Naive thymus-derived CD4-positive, alpha-beta T cell (primary cell): ENCODE data around the gene CD226. TPM values are rescaled to one million over a fixed set of nuclear protein-coding genes. Genes with fewer than 3 reads are reported as not detected.
"Not testable (repeated sequence)": the region's sequence is repeated elsewhere in the genome, so short reads cannot be mapped to it uniquely, and the experiment has no call there.

Experiments used
- ATAC-seq: fragments of 150-1000 bp; cut with Tn5 transposase; 2 replicates; pipeline ENCODE4 v1.10.0; 2021; ENCODE audit warnings: mild to moderate bottlenecking, moderate library complexity
- CTCF ChIA-PET: fragments of 350-600 bp; sonication (Branson Sonifier 250); formaldehyde crosslinking; loops from one replicate; lab custom pipeline; 2021; ENCODE audit warnings: antibody characterized with exemption; lab: Charles Lee
- POLR2A ChIA-PET: fragments of 350-600 bp; sonication (Branson Sonifier 250); formaldehyde crosslinking; loops from one replicate; lab custom pipeline; 2021; ENCODE audit warnings: antibody characterized with exemption, inconsistent platforms; lab: Charles Lee
- DNase-seq, 9 donors: peaks; one replicate each; pipeline versions ENCODE4 v3.0.0 to v3.0.0-alpha.2; 2020 to 2022; ENCODE audit warnings: mixed read lengths in 1 of 9
- H3K27ac ChIP-seq: one replicate; pipeline ENCODE4 v1.7.0; 2013; ENCODE audit warnings: mild to moderate bottlenecking, low read depth, low read length, moderate library complexity
- H3K27me3 ChIP-seq, 2 donors: one replicate each; pipeline ENCODE4 v1.7.0; 2013; ENCODE audit warnings: low read length in 2 of 2, mild to moderate bottlenecking in 2 of 2, moderate library complexity in 2 of 2; ENCODE audit not compliant: control insufficient read depth in 2 of 2, insufficient read depth in 2 of 2
- H3K36me3 ChIP-seq, 3 experiments: 1 replicate in 2 of 3; 2 replicates in 1 of 3; pipeline ENCODE4 v1.7.0; 2013; ENCODE audit warnings: low read length in 3 of 3, mild to moderate bottlenecking in 3 of 3, moderate library complexity in 1 of 3; ENCODE audit not compliant: insufficient read depth in 3 of 3, control insufficient read depth in 2 of 3
- H3K4me1 ChIP-seq, 2 donors: one replicate each; pipeline ENCODE4 v1.7.0; 2013; ENCODE audit warnings: low read length in 2 of 2, mild to moderate bottlenecking in 2 of 2, moderate library complexity in 1 of 2; ENCODE audit not compliant: control insufficient read depth in 2 of 2, insufficient read depth in 2 of 2
- H3K4me3 ChIP-seq: 2 replicates; pipeline ENCODE4 v1.7.0; 2013; ENCODE audit warnings: mild to moderate bottlenecking, low read length
- H3K9me3 ChIP-seq, 3 experiments: 1 replicate in 2 of 3; 2 replicates in 1 of 3; pipeline ENCODE4 v1.7.0; 2013; ENCODE audit warnings: low read length in 3 of 3; ENCODE audit not compliant: control insufficient read depth in 2 of 3
- H3K27ac Mint-ChIP-seq, 9 donors: one replicate each; pipeline ENCODE4 v1.8.0; 2020 to 2022; ENCODE audit warnings: mixed read lengths in 9 of 9, mild to moderate bottlenecking in 8 of 9, moderate library complexity in 5 of 9, inconsistent platforms in 2 of 9
- H3K27me3 Mint-ChIP-seq, 5 donors: one replicate each; pipeline ENCODE4 v1.8.0; 2021 to 2022; ENCODE audit warnings: mixed read lengths in 5 of 5, mild to moderate bottlenecking in 1 of 5
- H3K36me3 Mint-ChIP-seq, 5 donors: one replicate each; pipeline ENCODE4 v1.8.0; 2020 to 2022; ENCODE audit warnings: mixed read lengths in 5 of 5, mild to moderate bottlenecking in 3 of 5, inconsistent platforms in 1 of 5
- H3K4me1 Mint-ChIP-seq, 7 donors: one replicate each; pipeline ENCODE4 v1.8.0; 2020 to 2022; ENCODE audit warnings: mixed read lengths in 7 of 7, mild to moderate bottlenecking in 3 of 7, inconsistent platforms in 1 of 7
- H3K4me3 Mint-ChIP-seq, 10 donors: one replicate each; pipeline ENCODE4 v1.8.0; 2020 to 2022; ENCODE audit warnings: mild to moderate bottlenecking in 10 of 10, mixed read lengths in 10 of 10, moderate library complexity in 6 of 10, inconsistent platforms in 2 of 10
- H3K9me3 Mint-ChIP-seq, 11 donors: one replicate each; pipeline ENCODE4 v1.8.0; 2020 to 2022; ENCODE audit warnings: mixed read lengths in 11 of 11, mild to moderate bottlenecking in 4 of 11, inconsistent platforms in 1 of 11, moderate library complexity in 1 of 11
- intact Hi-C, 2 donors: fragments of 100-400 bp; cut with micrococcal nuclease; formaldehyde crosslinking; loops; one replicate each; pipeline ENCODE4 v1.15.1; 2023
- polyA plus RNA-seq, 2 donors: library from polyadenylated mRNA; unstranded; fragments of 300-500 nt; fragmentation: Illumina TruSeq; gene quantifications; one replicate each; pipeline ENCODE4 v1.2.3, GENCODE V29; 2021
- total RNA-seq, 6 experiments: library from RNA in 5 of 6; stranded (reverse) in 5 of 6; gene quantifications; 1 replicate in 5 of 6; 2 replicates in 1 of 6; pipeline ENCODE4 v1.2.3 and lab custom pipeline; 2021 to 2026

CD226 gene
- total and polyA plus RNA-seq, 7 experiments from 2014 or later: 27.9 to 103 (median 45.9) TPM

DNA sequence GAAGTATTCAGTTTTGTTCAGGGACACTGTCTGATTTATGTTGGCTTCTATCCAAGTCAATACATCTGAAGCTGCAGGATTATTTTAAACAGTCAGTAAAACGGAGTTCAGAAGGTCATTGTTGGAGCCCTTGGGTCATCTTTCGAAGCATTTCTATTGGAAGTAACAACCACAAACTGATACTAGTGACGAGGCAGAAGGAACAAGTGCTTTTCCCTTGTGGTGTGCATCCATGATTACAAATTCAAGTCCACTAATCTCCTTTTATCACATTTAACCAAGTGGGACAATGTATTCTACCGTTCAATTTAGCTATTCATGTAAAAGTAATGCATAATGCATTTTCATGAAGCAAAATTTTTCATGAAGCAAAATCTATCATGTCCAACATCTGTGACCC is 76.9 kb downstream of the CD226 start:
- Histone ChIP-seq H3K4me1 (no peaks in the 10 kb centered on the region), H3K27me3 (no peaks in the 10 kb centered on the region), H3K9me3 (no peaks in the 10 kb centered on the region), H3K36me3 (peaks cover 0 to 22% (median 0%) of the 10 kb centered on the region in 3 experiments), H3K27ac (no peak overlapping the region), H3K4me3 (no peak overlapping the region)
- Mint-ChIP-seq H3K4me3 (no peak overlapping the region), H3K27ac (no peak overlapping the region), H3K27me3 (no peaks in the 10 kb centered on the region), H3K36me3 (peaks cover 7 to 52% (median 37%) of the 10 kb centered on the region in 5 donors), H3K4me1 (peaks cover 13 to 39% (median 19%) of the 10 kb centered on the region in 7 donors), H3K9me3 (no peaks in the 10 kb centered on the region)
- ChIA-PET CTCF (no interaction called here), POLR2A (no interaction called here)
- intact Hi-C loops: no loop called here
- ATAC-seq: no peak
- no peak for DNase-seq

DNA sequence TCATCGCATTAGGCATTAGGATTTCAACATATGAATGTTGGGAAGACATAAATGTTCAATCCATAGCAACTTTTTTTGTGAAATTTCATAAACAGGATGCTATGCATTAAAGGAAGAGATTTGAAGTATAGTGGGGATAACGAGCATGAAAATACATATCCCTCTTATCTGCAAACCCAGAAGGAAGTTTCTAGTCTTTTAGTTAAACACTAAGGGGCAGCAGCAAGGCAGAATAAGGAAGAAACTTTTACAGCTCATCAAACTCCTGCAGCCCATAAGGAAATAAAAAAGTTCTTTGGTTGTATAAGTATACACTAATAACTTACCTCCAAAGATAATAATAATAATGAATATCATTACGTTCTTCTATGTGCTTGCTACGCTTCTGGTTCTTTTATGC is 81.5 kb downstream of the CD226 start:
- Histone ChIP-seq H3K4me1 (no peaks in the 10 kb centered on the region), H3K27me3 (no peaks in the 10 kb centered on the region), H3K9me3 (no peaks in the 10 kb centered on the region), H3K4me3 (no peak overlapping the region), H3K27ac (no peak overlapping the region), H3K36me3 (peaks cover 0 to 24% (median 3%) of the 10 kb centered on the region in 3 experiments)
- H3K4me3 Mint-ChIP-seq: no peak overlapping the region
- CTCF ChIA-PET: interaction anchor here (0.7 kb wide), 1 partner anchor 1188 kb away, joined by 3 read pairs; no protein-coding TSS in a partner anchor
- peaks cover 8 to 66% (median 31%) of the 10 kb centered on the region in 5 donors for H3K36me3 Mint-ChIP-seq
- intact Hi-C loops: loop anchor here in 1 of 2 donors (1.0 kb wide), 1 partner anchor 93 kb away; no protein-coding TSS in a partner anchor
- no peaks in the 10 kb centered on the region for H3K27me3 Mint-ChIP-seq
- POLR2A ChIA-PET: no interaction called here
- H3K4me1 Mint-ChIP-seq: peaks cover 0 to 13% (median 6%) of the 10 kb centered on the region in 7 donors
- ATAC-seq (no peak), DNase-seq (no peak)
- peak overlapping the region in 2 of 9 donors; percentile 9 to 19 for H3K27ac Mint-ChIP-seq
- H3K9me3 Mint-ChIP-seq: peaks cover 0 to 2% (median 0%) of the 10 kb centered on the region in 11 donors

DNA sequence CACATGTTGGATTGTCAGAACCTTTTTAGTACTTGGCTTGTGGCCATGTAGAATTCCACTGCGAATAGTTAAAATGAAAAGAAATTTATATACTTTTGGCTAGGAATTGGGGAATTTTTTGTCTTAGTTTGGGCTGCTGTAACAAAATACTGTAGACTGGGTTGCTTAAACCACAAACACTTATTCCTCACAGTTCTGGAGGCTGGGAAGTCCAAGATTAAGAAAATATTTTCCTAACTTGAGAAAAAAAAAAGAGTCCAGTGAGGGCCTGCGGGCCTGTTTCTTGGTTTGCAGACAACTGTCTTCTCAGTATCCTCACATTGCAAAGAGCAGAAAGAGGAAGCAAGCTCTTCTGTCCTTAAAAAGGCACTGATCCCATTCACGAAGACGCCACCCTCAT is 81.9 kb downstream of the CD226 start:
- no peak for ATAC-seq
- H3K27ac Mint-ChIP-seq: peak overlapping the region in 1 of 9 donors; percentile 9

DNA sequence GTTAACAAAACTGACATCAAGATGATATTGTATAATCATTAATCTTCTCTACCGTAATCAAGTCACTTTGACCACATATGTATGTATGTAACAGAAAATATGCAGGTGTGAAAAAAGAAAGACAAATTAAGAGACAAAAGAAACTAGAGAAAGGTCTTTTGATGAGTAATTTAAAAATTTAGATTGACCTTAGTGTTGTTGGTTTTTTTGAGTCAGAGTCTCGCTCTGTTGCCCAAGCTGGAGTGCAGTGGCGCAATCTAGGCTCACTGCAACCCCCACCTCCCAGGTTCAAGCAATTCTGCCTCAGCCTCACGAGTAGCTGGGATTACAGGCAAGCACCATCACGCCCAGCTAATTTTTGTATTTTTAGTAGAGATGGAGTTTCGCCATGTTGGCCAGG is 82.9 kb downstream of the CD226 start:
- H3K9me3 ChIP-seq, CTCF ChIA-PET, H3K27me3 ChIP-seq, H3K4me1 ChIP-seq, ATAC-seq, DNase-seq, H3K9me3 Mint-ChIP-seq, H3K27ac ChIP-seq, H3K4me3 ChIP-seq, intact Hi-C loops, H3K4me3 Mint-ChIP-seq, POLR2A ChIA-PET, H3K27me3 Mint-ChIP-seq: not testable (repeated sequence)
- Mint-ChIP-seq H3K36me3 (peaks cover 7 to 64% (median 29%) of the 10 kb centered on the region in 5 donors), H3K4me1 (peaks cover 0 to 10% (median 0%) of the 10 kb centered on the region in 7 donors), H3K27ac (peak overlapping the region in 1 of 9 donors; percentile 87)
- peaks cover 0 to 16% (median 3%) of the 10 kb centered on the region in 3 experiments for H3K36me3 ChIP-seq

More for the DNA sequence above, 81.9 kb downstream of the CD226 start:
- CTCF ChIA-PET: no interaction called here
- Histone ChIP-seq H3K4me1 (no peaks in the 10 kb centered on the region), H3K4me3 (no peak overlapping the region), H3K27ac (no peak overlapping the region), H3K9me3 (no peaks in the 10 kb centered on the region), H3K36me3 (peaks cover 0 to 20% (median 3%) of the 10 kb centered on the region in 3 experiments), H3K27me3 (no peaks in the 10 kb centered on the region)
- POLR2A ChIA-PET: no interaction called here
- intact Hi-C loops: loop anchor here in 1 of 2 donors (1.0 kb wide), 1 partner anchor 94 kb away; no protein-coding TSS in a partner anchor
- no peak for DNase-seq
- Mint-ChIP-seq H3K9me3 (peaks cover 0 to 2% (median 0%) of the 10 kb centered on the region in 11 donors), H3K4me1 (peaks cover 0 to 10% (median 2%) of the 10 kb centered on the region in 7 donors), H3K4me3 (no peak overlapping the region), H3K36me3 (peaks cover 7 to 63% (median 27%) of the 10 kb centered on the region in 5 donors), H3K27me3 (no peaks in the 10 kb centered on the region)

DNA sequence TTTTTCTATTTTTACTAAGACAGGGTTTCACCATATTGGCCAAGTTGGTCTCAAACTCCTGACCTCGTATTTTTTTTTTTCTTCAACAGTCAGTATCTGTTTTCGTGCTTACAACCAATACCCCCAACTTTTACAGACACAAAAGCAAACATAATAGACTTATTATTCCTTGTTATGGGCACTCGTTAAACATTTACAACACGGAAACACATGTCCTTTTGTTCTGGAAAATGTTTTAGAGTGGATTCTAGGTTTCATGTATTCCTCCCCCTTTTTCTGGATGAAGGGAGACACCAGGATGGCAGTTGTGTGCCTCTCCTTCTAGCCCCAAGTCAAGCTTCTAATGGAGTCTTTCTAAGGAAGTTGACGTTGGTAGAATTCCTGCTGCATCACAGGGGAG is 88.8 kb downstream of the CD226 start:
- ATAC-seq (no peak), DNase-seq (no peak)
- H3K4me1 ChIP-seq: no peaks in the 10 kb centered on the region
- H3K27me3 ChIP-seq: no peaks in the 10 kb centered on the region
- H3K9me3 Mint-ChIP-seq: peaks cover 0 to 1% (median 0%) of the 10 kb centered on the region in 11 donors
- H3K27ac ChIP-seq: no peak overlapping the region
- H3K4me3 ChIP-seq: no peak overlapping the region
- peak overlapping the region in 1 of 9 donors; percentile 33 for H3K27ac Mint-ChIP-seq
- H3K9me3 ChIP-seq: no peaks in the 10 kb centered on the region
- H3K4me3 Mint-ChIP-seq: no peak overlapping the region
- peaks cover 4 to 49% (median 29%) of the 10 kb centered on the region in 5 donors for H3K36me3 Mint-ChIP-seq
- intact Hi-C loops: no loop called here
- POLR2A ChIA-PET: no interaction called here
- H3K27me3 Mint-ChIP-seq: no peaks in the 10 kb centered on the region
- peaks cover 0 to under 1% (median 0%) of the 10 kb centered on the region in 7 donors for H3K4me1 Mint-ChIP-seq
- H3K36me3 ChIP-seq: peaks cover 0 to 6% (median 3%) of the 10 kb centered on the region in 3 experiments
- CTCF ChIA-PET: no interaction called here

DNA sequence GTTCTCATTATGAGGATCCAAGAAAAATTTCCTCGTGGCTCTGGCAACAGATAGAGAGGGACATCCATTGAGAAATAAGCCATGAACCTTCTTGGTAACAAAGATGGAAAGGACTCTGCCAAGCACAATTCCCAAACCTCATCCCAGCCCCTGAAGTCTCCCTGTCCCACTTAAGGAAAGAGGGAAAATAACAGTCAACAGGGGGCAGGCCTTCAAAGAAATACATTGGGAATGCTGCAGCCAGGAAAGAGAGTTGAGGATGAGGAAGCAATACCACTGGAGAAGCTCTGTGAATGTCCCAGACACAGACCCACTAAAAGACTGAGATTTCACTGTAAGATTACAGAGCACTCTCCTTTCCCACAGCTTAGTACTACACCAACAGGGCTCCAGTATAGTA is 93.2 kb downstream of the CD226 start:
- no peaks in the 10 kb centered on the region for H3K36me3 ChIP-seq
- POLR2A ChIA-PET: no interaction called here
- H3K27ac ChIP-seq: no peak overlapping the region
- no peaks in the 10 kb centered on the region for H3K27me3 ChIP-seq
- peaks cover 0 to 35% (median 17%) of the 10 kb centered on the region in 5 donors for H3K36me3 Mint-ChIP-seq
- DNase-seq (no peak), ATAC-seq (no peak)
- H3K4me1 Mint-ChIP-seq: peaks cover 0 to 2% (median 0%) of the 10 kb centered on the region in 7 donors
- intact Hi-C loops: no loop called here
- H3K9me3 Mint-ChIP-seq: peaks cover 0 to 1% (median 0%) of the 10 kb centered on the region in 11 donors
- no peak overlapping the region for H3K4me3 ChIP-seq
- H3K9me3 ChIP-seq: no peaks in the 10 kb centered on the region
- no peaks in the 10 kb centered on the region for H3K4me1 ChIP-seq
- no peak overlapping the region for H3K27ac Mint-ChIP-seq
- no peaks in the 10 kb centered on the region for H3K27me3 Mint-ChIP-seq
- CTCF ChIA-PET: interaction anchor here (0.6 kb wide), 1 partner anchor 16 kb away, joined by 3 read pairs; no protein-coding TSS in a partner anchor
- H3K4me3 Mint-ChIP-seq: no peak overlapping the region

DNA sequence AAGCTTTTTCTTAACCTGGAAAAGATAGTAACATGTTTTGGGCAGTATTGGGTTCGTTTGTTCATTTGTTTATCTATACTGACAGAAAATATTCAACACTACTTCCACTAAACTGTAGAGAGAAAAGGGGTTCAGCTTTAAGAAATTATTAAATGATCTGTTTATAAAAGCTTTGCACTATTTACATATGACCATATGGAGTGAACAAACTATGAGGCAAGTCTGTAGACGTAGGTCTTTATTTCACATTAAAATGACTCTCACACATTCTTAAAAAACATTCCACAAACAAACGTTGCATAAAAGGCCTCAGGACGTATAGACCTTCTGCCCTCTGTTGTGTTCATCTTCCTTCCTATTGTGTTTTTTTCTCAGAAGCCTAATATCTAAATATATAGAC is 94.6 kb downstream of the CD226 start:
- no peaks in the 10 kb centered on the region for H3K27me3 ChIP-seq
- ChIA-PET POLR2A (no interaction called here), CTCF (no interaction called here)
- Mint-ChIP-seq H3K27ac (peak overlapping the region in 1 of 9 donors; percentile 17), H3K36me3 (peaks cover 0 to 30% (median 14%) of the 10 kb centered on the region in 5 donors), H3K4me3 (no peak overlapping the region), H3K4me1 (peaks cover 0 to 2% (median 0%) of the 10 kb centered on the region in 7 donors), H3K27me3 (no peaks in the 10 kb centered on the region), H3K9me3 (peaks cover 0 to under 1% (median 0%) of the 10 kb centered on the region in 11 donors)
- no peaks in the 10 kb centered on the region for H3K4me1 ChIP-seq
- no peaks in the 10 kb centered on the region for H3K36me3 ChIP-seq
- H3K4me3 ChIP-seq: no peak overlapping the region
- H3K27ac ChIP-seq: no peak overlapping the region
- H3K9me3 ChIP-seq: no peaks in the 10 kb centered on the region
- DNase-seq (no peak), ATAC-seq (no peak)
- intact Hi-C loops: no loop called here
